ENCODE data around the gene DPH6.

DPH6 gene

DNA sequence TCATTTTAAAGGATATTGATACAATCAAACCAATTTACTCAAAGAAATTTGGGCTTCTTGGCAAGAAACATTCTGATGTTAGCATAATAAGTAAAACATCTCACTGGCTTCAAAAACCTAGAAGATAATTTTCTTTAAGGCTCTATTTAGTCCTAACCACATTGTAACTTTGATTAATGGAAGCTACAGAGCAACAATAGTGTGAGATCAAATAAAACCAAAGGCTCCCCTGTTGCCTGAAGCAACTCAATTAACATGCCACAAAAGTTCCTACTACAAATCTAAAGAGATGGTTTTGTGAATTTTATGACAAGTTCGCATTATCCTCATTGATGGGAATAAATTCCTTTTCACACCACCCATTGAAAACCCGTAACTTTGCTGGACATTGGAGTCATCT is 5.9 kb downstream of the DPH6 start:
- no peak for DNase-seq

DNA sequence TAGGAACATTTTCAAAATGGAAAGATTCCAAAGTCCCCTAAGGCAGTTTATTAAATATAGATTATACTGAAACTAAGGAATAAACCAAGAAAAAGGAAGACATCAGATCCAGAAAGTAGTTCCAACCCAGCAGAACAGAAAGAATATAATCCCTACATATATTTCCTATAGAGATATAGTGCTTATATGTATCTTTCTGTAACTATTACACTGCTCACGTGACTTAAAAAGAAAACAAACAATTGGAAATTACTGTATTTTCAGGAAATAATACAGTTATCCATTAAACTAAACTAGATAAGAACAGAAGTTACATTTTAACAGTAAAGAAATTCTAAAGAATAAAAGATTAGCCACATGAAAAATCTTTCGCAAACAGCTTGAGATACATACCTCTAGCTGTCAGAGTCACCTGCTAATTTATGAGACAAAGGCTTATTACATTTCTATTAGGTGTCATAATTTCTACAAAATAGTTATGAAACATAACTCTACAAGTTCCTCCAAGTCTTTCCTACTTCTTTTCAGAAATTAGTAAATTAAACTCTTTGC is 10.5 kb downstream of the DPH6 start:
- no peak for DNase-seq

DNA sequence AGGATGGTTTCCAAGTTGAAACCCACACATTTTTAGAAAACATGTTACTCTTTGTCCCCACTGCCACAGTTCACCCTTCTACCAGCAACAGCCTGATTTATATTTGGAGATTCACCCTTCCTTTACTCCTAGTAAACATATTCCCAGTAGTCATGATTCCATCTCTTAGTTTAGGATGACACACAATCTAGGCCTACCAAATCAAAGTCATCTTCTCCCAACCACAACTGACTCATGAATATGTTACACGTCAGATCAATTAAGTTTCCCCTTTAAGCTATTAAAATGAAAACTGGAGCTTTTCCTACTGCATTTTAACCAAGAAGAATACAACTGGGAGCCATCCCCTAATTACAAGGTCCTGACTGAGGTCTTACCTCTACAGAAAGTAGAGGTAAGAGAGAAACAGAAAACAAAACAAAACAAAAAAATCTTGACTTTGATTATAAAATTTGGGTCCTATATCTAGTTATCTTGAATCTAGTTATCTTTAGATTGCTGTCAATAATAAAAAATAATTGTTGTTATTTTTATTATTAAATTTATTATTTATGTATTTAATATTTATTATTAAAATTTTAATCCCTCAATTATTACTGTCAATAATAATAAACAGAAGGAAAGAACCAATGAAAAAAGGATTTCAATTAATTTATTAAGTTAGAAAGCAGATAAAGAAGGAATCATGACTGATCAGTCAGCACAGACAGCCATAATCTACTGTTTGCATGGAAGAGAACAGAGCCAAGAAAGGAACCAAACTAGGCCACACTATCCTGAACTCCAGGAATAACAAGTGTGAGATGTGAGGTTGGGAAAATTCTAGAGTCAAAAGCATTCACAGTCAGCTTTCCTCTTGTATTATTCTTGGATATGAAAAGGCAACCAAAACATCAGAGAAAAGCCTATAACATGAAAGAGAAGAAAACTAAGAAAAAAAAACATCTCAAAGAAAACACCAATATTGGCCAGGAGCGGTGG is 12.5 kb downstream of the DPH6 start:
- DNase-seq: no peak

DNA sequence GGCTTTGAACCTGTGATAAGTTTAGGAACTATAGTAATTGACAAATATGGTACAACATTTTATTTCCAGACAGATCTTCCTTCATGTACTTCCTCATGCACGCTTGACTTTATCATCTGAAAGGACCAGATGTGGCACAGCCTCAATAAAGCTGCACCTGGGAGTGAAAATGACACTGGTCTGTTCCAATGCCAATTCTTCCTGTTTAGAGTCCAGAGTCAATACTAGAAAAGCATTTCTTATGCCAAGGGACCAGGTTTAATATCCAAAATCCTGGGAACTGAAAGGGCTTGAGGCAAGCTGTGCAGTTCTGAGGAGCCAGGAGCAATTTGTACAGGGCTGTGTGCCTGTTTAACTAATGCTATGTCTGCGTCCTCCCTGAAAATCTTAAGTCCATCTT is 15.3 kb downstream of the DPH6 start:
- no peak for DNase-seq

DNA sequence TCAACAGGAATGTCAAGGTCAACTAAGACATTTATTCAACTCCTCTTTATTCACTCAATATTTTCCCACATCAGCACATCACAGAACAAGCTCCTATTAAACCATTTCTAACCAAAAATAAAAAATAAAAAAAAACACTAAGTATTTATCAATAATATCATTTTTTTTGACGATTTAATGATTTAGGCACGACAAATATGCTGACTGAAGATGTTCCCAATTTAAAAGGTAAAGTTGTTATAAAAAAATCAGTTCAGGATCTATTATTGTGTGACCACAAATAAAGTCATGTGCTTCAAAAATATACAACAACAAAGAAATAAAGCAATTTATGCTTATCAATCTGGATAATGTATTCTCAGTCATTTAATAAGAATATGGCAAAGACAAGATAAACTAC is 16.2 kb downstream of the DPH6 start:
- DNase-seq: no peak

DNA sequence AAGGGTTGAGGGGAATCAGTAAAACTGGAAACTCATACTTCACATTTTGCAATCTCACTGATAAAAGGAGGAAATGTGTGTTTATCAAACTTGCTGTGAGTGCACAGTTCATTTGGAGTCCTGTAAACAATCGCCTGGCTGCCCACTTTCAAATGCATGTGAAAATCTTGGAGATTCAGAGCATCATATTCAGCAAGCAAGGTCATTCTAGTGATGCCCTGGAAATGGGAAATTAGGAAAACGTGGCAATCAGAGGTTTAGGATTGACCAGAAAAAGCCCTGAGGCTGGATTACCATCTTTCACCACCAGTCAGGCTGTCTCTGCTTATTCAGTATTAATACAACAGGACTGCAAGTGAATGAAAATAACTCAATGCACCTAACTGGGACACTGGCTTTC is 23.9 kb downstream of the DPH6 start:
- no peak for DNase-seq

DNA sequence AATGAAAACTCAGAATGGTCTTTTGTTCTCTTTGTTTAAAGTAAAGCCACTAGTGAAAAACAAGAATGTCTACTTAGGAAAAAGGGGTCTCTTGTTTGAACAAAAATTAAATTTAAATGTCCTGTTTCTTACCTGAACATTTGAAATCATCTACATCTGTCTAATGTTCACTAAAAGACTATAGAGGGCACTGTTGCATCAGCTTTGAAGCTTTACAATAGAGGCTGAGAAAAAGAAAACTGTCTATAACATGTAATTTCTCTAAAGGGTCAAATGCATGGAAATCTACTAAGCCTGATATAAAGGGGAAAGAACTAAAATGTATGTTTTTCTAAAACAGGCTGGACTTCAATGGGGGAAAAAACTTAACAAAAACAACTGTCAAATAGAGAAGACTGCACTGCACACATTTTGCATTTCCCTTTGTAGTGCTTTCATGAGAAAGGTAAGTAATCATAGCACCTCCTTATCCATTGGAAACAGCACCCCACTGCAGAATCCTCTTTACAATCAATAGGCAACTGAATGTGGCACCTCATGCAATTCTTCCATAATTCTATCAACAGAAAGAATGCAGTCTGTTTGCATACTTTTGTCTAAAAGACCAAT is 26.3 kb downstream of the DPH6 start:
- DNase-seq: no peak

DNA sequence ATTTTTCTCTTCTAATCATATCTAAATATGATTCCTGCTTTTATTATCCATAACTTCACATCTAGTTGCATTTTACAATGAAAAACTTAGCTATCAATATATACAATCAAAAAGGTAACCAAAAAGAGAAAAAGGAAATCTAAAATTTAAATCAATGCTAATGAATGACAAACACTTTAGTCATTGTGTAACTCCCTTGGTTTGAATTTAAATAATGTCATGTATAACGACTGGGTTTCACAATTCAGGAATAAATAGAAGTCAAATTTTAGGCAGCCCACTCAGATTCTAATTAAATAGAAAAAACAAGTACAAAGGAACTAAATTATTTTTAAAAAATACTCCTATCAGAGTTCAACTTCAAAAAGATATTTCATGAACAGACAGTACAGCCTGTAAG is 26.9 kb downstream of the DPH6 start:
- DNase-seq: no peak

DNA sequence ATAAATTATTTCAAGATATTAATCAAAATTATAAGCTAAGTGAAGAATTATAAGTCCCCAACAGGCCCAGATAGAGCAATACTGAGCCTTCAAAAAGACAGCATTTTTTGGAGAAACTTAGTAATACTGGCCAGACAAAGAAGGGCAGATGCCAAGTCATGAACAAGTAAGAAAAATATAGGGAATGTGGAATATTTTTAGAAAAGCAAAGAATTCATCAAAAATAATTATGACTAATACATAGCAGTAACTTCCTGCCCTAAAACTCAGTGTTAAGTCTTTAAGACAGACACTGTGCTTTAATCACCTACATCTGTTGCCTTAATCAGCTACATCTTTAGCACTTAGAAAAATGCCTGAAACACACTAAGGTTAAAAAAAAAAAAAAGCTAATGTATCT is 31.2 kb downstream of the DPH6 start:
- DNase-seq: no peak

DNA sequence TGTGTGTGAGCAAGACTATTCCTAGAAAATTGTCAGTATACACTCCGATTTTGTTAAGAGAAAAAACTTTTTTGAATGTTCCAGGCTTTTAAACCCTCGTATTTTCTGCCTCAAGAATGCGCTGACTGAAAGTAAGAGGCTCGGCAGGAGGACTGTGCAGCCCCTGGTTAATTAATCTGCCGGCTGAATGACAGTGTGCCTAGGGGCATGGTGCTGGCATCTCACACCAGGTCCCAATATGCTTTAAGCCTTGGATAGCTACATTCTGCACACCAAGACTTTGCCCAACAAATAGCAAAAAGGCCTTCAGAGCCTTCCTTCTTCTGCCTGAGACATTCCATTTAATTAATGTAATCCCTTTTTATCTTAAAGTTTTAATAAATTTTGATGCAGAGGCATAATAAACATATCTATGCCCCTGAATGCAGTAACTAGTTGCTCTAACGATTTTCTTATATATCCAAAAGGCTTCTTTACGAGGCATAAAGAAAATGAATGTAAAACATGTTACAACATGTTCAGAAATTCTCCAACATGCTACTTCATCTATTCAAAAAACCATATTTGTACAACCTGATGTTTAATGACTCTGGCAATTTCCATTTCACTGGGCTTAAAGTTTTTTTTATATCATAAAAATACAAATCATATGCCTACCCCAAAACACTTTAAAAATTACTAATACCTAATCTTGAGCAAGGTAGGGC is 37.9 kb downstream of the DPH6 start:
- DNase-seq: no peak

DNA sequence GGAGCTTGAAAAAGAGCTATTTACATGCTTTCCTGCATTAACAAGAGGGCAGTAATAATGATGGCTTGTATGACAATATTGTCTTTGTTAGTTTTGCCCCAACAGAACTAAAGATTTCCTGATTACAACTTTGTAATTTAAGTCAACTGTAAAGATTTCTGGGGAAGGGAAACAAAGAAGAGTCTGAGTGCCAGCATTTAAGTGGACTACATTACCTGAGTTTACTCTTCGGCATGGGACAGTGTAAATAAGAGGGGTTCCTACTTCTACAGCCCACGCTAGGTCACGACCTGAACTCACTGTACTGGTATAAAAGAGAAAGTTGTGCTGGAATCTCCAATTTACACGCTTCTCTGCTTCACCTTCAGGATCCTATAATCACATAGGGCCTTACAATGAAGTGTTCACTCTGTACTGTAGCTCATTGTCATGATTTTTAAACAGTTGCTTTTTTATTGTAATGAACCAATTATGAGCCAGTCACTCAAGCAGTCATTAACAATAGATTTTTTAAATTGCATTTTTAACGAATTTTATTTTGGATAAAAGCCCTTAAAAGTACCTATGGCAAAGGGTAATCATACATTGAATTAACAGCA is 39.6 kb downstream of the DPH6 start:
- no peak for DNase-seq

DNA sequence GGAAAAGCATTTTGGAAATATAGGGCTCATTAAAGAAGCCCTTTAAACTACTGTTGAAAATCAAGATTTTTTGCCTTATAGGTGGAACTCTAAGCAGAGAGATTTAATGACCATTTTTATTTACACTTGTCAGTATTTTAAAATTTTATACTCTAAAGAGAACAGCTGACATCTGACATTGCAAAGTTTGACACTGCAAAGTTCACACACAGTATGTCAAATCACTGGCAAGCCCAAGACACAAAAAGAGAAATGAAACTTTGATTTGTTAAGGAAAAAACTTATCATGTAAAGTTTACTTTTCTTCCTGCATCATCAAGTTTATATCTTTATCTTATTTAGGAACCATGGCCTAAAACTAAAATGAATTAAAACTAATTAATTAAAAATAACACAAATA is 40.2 kb downstream of the DPH6 start:
- no peak for DNase-seq

DNA sequence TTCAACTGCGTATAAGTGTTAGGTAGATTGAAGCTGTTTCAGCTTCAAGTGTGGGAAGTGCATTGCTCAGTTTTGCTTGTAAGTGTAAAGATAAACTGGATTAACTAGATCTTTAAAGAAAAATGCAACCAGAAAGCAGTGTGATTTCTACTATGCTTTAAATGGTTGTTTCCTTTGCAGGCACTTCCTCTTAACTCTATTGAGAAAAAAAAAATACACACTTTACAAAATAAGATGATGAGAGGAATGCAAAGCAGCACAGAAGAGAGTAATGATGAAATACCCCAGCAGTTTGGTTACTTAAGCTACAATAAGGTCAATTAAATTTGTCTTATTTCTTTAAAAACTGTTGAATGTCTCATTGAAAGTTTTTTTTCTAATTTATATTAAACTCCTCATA is 40.8 kb downstream of the DPH6 start:
- no peak for DNase-seq

DNA sequence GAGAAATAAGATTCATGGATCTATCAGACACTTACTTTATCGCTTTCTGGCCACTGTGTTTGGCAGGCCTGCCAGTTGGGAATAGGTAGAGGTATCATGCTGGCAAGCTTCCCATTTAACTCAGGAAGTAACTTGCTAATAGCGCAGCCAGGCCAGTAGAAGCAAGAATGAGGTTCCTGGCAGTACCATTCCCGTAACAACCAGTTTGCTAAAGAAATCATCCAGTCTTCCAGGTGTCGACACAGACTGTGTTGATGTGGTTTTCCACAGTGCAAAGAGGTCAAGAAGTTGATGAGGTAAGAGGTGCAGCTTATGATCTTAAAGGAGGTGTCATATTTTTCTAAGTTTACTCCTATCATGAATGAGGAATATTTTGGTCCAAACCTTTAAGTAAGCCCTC is 46.2 kb downstream of the DPH6 start:
- DNase-seq: no peak

DNA sequence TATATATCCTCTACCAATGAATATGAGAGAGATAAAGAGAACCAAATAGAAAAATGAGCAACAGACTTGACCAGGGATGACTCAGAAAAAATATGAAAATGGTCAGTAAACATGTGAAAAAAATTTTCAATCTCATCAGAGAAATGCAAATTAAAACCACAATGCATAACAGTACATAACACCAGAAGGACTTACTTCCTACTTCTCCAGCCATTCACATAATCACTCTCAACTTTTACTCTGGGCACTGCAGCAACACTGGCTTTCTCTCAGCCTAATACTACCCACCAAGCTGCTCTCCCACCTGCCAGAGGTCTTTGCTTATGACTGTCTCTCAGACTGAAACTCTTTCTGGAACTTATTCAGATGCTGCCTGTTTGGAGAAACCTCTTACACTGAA is 49.4 kb downstream of the DPH6 start:
- no peak for DNase-seq

DNA sequence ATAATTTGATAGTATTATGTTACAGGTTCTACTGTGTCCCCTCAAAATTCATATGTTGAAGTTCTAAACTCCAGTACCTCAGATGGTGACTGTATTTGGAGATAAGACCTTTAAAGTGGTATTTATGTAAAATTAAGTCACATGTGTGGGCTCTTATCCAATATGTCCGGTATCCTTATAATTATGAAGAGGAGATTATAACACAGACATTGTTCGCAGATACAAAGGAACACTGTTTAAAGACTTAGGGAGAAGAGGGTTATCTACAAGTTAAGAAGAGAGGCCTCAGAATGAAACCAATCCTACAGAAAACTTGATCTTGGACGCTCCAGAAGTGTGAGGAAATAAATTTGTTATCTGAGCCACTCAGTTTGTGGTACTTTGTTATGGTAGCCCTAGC is 50.9 kb downstream of the DPH6 start:
- DNase-seq: no peak

DNA sequence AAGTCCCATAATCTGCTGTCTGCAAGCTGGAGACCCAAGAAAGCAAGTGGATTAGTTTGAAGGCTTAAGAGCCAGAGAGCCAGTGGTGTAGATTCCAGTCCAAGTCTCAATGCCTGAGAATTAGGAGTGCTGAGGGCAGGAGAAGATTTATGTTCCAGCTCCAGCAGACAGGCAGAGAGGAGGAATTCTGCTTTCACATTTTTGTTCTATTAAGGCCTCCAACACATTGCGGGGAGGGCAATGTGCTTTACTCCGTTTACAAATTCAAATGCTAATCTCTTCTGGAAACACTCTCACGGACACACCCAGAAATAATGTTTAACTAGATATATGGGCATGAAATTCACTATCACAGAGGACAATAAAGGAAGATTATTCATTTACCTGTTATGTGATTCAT is 54.0 kb downstream of the DPH6 start:
- no peak for DNase-seq

DNA sequence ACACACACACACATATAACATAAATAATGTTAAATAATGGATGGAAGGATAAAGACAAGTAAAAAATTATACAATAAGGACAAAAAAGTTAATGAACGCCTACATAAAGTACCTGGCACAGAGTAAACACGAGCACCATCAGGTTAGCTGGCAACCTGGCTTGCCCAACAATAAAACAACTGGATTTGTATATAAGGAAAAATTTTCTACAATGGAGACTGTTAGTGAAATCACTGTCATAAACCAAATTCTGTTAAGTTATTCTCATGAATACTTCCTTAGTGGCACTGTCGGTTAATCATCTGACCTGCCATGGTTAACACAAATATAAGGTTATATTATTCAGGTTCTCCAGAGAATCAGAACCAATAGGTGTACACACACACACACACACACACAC is 54.8 kb downstream of the DPH6 start:
- DNase-seq: no peak

DNA sequence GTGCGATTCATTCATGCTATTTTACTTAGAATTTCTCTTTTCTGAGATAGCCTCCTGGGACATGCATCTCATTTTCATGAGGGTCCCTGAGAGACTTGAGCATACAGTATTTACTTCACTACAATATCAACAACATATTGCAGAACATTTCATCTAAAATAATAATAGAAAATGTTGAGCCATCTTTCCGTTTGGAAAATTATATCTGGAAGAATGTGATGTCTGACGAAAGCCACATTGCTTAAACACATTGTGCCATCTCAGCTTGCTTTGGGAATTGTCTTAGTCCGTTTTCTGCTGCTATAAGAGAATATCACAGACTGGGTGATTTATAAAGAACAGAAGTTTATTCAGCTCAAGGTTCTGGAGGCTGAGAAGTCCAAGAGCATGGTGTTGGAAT is 55.5 kb downstream of the DPH6 start:
- DNase-seq: no peak

DNA sequence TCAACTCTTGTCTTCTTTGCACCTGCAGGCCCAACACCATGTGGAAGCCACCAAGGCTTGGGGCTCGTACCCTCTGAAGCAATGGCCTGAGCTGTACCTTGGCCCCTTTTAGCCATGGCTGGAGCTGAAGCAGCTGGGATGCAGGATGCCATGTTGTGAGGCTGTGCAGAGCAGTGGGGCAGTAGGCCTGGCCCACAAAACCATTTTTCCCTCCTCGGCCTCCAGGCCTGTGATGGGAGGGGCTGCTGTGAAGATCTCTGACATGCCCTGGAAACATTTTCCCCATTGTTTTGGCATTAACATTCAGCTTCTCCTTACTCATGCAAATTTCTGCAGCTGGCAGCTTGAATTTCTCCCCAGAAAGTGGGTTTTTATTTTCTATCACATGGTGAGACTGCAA is 58.5 kb downstream of the DPH6 start:
- no peak for DNase-seq

DNA sequence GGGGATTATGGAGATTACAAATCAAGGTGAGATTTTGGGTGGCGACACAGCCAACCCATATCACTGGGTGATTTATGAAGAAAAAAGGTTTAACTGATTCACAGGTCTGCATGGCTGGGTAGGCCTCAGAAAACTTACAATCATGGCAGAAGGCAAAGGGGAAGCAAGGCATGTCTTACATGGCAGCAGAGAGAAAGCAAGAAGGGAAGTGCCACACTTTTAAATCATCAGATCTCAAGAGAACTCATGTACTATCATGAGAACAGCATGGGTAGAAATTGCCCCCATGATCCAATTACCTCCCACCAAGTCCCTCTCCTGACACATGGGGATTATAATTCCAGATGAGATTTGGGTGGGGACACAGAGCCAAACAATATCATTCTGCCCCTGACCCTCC is 59.7 kb downstream of the DPH6 start:
- DNase-seq: no peak

DNA sequence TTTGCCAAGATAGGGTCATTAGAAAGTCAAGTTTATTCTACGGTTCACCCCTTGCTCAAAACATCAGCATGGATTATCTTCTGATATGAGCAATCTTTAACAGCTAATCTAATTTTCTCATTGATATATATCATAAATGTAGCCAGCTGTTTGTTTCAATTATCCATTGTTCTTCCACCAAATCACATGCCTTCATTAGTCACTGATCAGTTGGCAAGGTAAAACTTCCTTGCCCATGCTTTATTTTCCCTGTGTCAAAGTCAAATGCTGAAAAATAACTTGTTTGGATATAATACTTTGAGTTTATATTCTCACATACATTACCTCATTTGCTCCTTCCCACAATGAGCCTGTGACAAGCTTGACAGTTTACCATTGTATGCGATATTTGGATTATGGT is 60.6 kb downstream of the DPH6 start:
- DNase-seq: no peak

DNA sequence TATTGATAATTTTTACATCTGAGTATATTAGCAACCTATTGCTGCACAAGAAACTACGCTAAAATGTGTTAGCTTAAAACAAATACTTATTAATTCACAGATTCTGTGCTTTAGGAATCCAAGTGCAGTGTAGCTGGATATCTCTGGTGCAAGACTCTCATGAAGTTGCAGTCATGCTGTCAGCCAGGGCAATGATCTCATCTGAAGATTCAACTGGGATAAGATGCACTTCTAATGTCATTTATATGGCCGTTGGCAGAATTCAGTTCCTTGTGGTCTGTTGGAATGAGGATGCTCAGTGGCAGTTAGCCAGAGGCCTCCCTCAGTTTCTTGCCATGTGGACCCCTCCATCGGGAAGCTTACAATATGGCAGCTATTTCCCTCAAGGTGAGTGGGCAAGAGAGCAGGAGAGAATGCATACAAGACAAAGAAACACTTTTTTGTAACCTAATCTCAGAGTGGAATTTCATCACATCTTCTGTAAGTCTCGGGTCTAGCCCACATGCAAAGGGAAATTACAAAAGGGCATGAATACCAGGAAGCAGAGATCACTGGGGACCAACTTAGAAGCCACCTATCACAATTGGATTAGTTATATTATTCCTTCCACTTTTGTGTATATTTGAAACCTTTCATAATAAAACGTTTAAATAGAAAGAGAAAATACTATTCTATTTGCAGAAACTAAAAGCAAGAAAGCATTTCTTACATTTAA is 61.6 kb downstream of the DPH6 start:
- no peak for DNase-seq

All from activated effector memory CD4-positive, alpha-beta T cell treated with anti-CD3 and anti-CD28 coated beads, Interleukin-2, amount 50 U/mL, for 16 hours (primary cell).